SK-N-SH (cell line): ENCODE data around the gene AGAP1. TPM values are rescaled to one million over a fixed set of nuclear protein-coding genes. Genes with fewer than 3 reads are reported as not detected.

ENCODE experiments used
- CTCF ChIA-PET: fragments of 300-600, 350-600 bp; formaldehyde crosslinking; extraction: SDS; loops from one replicate; lab custom pipeline; 2021; lab: Yijun Ruan, JAX
- POLR2A ChIA-PET: fragments of 350-600 bp; sonication (Branson Sonifier 250); formaldehyde crosslinking; extraction: SDS; loops from one replicate; lab custom pipeline; 2020; ENCODE audit warnings: antibody characterized with exemption, inconsistent platforms; lab: Yijun Ruan, JAX
- DNase-seq: peaks from one replicate; pipeline ENCODE4 v3.0.0; 2012
- H2AFZ ChIP-seq: fragments of 200-600 bp; sonication (generic); 2 replicates; pipeline ENCODE4 v1.8.1; 2016; ENCODE audit warnings: antibody characterized with exemption, mild to moderate bottlenecking, low read depth
- H3F3A ChIP-seq: fragments of 200-600 bp; sonication (generic); replicated peaks from 2 replicates; pipeline ENCODE3; 2016; ENCODE audit warnings: antibody characterized with exemption, mild to moderate bottlenecking; ENCODE audit not compliant: insufficient read depth
- H3K27ac ChIP-seq, 2 experiments: fragments of 200-500 bp in 1 of 2; fragments of 200-600 bp in 1 of 2; sonication (Bioruptor generic) in 1 of 2; sonication (generic), shearing (Covaris generic) in 1 of 2; 2 replicates each; pipeline versions ENCODE4 v1.5.1 to v1.6.1; 2014 to 2016; ENCODE audit warnings: low read depth in 2 of 2, inconsistent platforms in 1 of 2, low read length in 1 of 2, mild to moderate bottlenecking in 1 of 2, mixed read lengths in 1 of 2
- H3K27me3 ChIP-seq: fragments of 200-600 bp; sonication (generic), shearing (Covaris generic); 2 replicates; pipeline ENCODE4 v1.6.1; 2016; ENCODE audit warnings: mixed run types; ENCODE audit not compliant: insufficient read depth
- H3K36me3 ChIP-seq, 2 experiments: fragments of 200-500 bp in 1 of 2; fragments of 200-600 bp in 1 of 2; sonication (Bioruptor generic) in 1 of 2; sonication (generic) in 1 of 2; replicated peaks in 1 of 2; 2 replicates each; pipeline versions ENCODE3 to v1.5.1; 2014 to 2016; ENCODE audit warnings: low read length in 1 of 2, mild to moderate bottlenecking in 1 of 2; ENCODE audit not compliant: insufficient read depth in 2 of 2, control insufficient read depth in 1 of 2
- H3K4me1 ChIP-seq, 2 experiments: fragments of 200-500 bp in 1 of 2; fragments of 200-600 bp in 1 of 2; sonication (Bioruptor generic) in 1 of 2; sonication (generic), shearing (Covaris generic) in 1 of 2; 2 replicates each; pipeline versions ENCODE4 v1.5.1 to v1.6.1; 2014 to 2016; ENCODE audit warnings: low read depth in 1 of 2, low read length in 1 of 2, mixed run types in 1 of 2; ENCODE audit not compliant: insufficient read depth in 2 of 2, control insufficient read depth in 1 of 2
- H3K4me2 ChIP-seq: fragments of 200-600 bp; sonication (generic), shearing (Covaris generic); 2 replicates; pipeline ENCODE4 v1.6.1; 2017; ENCODE audit warnings: mixed run types
- H3K4me3 ChIP-seq, 2 experiments: fragments of 200-500 bp in 1 of 2; fragments of 200-600 bp in 1 of 2; sonication (Bioruptor generic) in 1 of 2; sonication (generic), shearing (Covaris generic) in 1 of 2; 2 replicates each; pipeline versions ENCODE4 v1.5.1 to v1.8.1; 2014 to 2016; ENCODE audit warnings: low read depth in 2 of 2, inconsistent platforms in 1 of 2, low read length in 1 of 2, mild to moderate bottlenecking in 1 of 2, mixed read lengths in 1 of 2, moderate library complexity in 1 of 2
- H3K79me2 ChIP-seq: fragments of 200-600 bp; sonication (generic); 2 replicates; pipeline ENCODE4 v1.8.1; 2017; ENCODE audit warnings: mild to moderate bottlenecking; ENCODE audit not compliant: insufficient read depth
- H3K9ac ChIP-seq: fragments of 200-600 bp; sonication (generic); 2 replicates; pipeline ENCODE4 v1.6.1; 2017; ENCODE audit warnings: mixed run types
- H3K9me2 ChIP-seq: fragments of 200-600 bp; sonication (generic); 2 replicates; pipeline ENCODE4 v1.6.1; 2017; ENCODE audit warnings: mixed run types
- H3K9me3 ChIP-seq: fragments of 200-600 bp; sonication (generic); 2 replicates; pipeline ENCODE4 v1.6.1; 2017; ENCODE audit warnings: mixed run types, mild to moderate bottlenecking, moderate library complexity
- H4K20me1 ChIP-seq: fragments of 200-600 bp; sonication (generic); 2 replicates; pipeline ENCODE4 v1.6.1; 2017; ENCODE audit warnings: mild to moderate bottlenecking, mixed run types; ENCODE audit not compliant: insufficient read depth
- CHD2 ChIP-seq: fragments of 150-350 bp; IDR thresholded peaks from 2 replicates; pipeline ENCODE4 v1.6.1; 2018; ENCODE audit warnings: low read length; ENCODE audit not compliant: partially characterized antibody
- CTCF ChIP-seq: fragments of 200-600 bp; sonication (generic); IDR thresholded peaks from 2 replicates; pipeline ENCODE4 v1.6.1; 2017; ENCODE audit warnings: antibody characterized with exemption, mild to moderate bottlenecking, moderate library complexity
- EZH2phosphoT487 ChIP-seq: fragments of 200-600 bp; sonication (generic); IDR thresholded peaks from 2 replicates; pipeline ENCODE4 v1.6.1; 2017; ENCODE audit warnings: low read depth, mixed run types, mild to moderate bottlenecking, antibody characterized with exemption, moderate library complexity, borderline replicate concordance
- FOSL2 ChIP-seq: IDR thresholded peaks from 2 replicates; pipeline ENCODE4 v1.4.0; 2012; ENCODE audit warnings: low read depth, mild to moderate bottlenecking, moderate library complexity, borderline replicate concordance
- FOXM1 ChIP-seq: IDR thresholded peaks from 2 replicates; pipeline ENCODE4 v1.4.0; 2012; ENCODE audit warnings: low read depth, mild to moderate bottlenecking
- GABPA ChIP-seq: IDR thresholded peaks from 2 replicates; pipeline ENCODE4 v1.4.0; 2012; ENCODE audit warnings: low read depth, mild to moderate bottlenecking
- MEF2A ChIP-seq: IDR thresholded peaks from 2 replicates; pipeline ENCODE4 v1.4.0; 2012; ENCODE audit warnings: low read depth, borderline replicate concordance
- MXI1 ChIP-seq: IDR thresholded peaks from 2 replicates; pipeline ENCODE4 v1.6.1; 2012; ENCODE audit warnings: mild to moderate bottlenecking, low read depth, low read length, improper control_type of control experiment
- NFIC ChIP-seq: IDR thresholded peaks from 2 replicates; pipeline ENCODE4 v1.4.0; 2012; ENCODE audit warnings: borderline replicate concordance
- POLR2AphosphoS5 ChIP-seq: IDR thresholded peaks from 2 replicates; pipeline ENCODE4 v1.6.1; 2012; ENCODE audit warnings: low read depth, low read length
- RAD21 ChIP-seq: IDR thresholded peaks from 2 replicates; pipeline ENCODE4 v1.6.1; 2012; ENCODE audit warnings: mild to moderate bottlenecking, low read length
- REST ChIP-seq: IDR thresholded peaks from 2 replicates; pipeline ENCODE4 v1.6.1; 2012; ENCODE audit warnings: mild to moderate bottlenecking, low read depth, low read length, moderate library complexity
- RFX5 ChIP-seq: IDR thresholded peaks from 2 replicates; pipeline ENCODE4 v1.6.1; 2012; ENCODE audit warnings: mild to moderate bottlenecking, improper control_type of control experiment, low read length
- RXRA ChIP-seq: IDR thresholded peaks from 2 replicates; pipeline ENCODE4 v1.4.0; 2012; ENCODE audit warnings: low read depth, mild to moderate bottlenecking, borderline replicate concordance
- SMC3 ChIP-seq: IDR thresholded peaks from 2 replicates; pipeline ENCODE4 v1.6.1; 2012; ENCODE audit warnings: low read depth, low read length, improper control_type of control experiment
- TCF12 ChIP-seq: IDR thresholded peaks from 2 replicates; pipeline ENCODE4 v1.4.0; 2012
- TEAD4 ChIP-seq: IDR thresholded peaks from 2 replicates; pipeline ENCODE4 v1.4.0; 2012; ENCODE audit warnings: mild to moderate bottlenecking, borderline replicate concordance; ENCODE audit not compliant: insufficient read depth
- YY1 ChIP-seq: IDR thresholded peaks from 2 replicates; pipeline ENCODE4 v1.4.0; 2012; ENCODE audit warnings: low read depth, mild to moderate bottlenecking
- WGBS: methylation state at CpG from one replicate; pipeline ENCODE4 v1.1.6; 2017; ENCODE audit warnings: low lambda C conversion rate; 5-methylcytosine and 5-hydroxymethylcytosine counted together
- polyA plus RNA-seq, 3 experiments: library from polyadenylated mRNA; depleted of rRNA; stranded (reverse); fragments of >200 nt; gene quantifications; 2 replicates each; pipeline ENCODE4 v1.2.3, GENCODE V29; 2012
- TF ChIP-seq, protein P1 (sequence below): IDR thresholded peaks from 2 replicates; pipeline ENCODE4 v1.4.0; 2012; ENCODE audit warnings: low read depth, borderline replicate concordance
- TF ChIP-seq, protein P2 (sequence below): fragments of 150-350 bp; IDR thresholded peaks from 2 replicates; pipeline ENCODE4 v1.6.1; 2016; ENCODE audit warnings: mild to moderate bottlenecking, low read depth, low read length
- TF ChIP-seq, protein P3 (sequence below): IDR thresholded peaks from 2 replicates; pipeline ENCODE4; 2012

AGAP1 gene
- polyA plus RNA-seq, 1 of the 3 experiments (the other 2 are of a cell fraction), result 8.8 TPM

GRCh38 chr2:235697041-235697440 is 203.2 kb downstream of the AGAP1 start (continued):
- TF ChIP-seq RFX5 (no peak), RAD21 (no peak), CHD2 (no peak), CTCF (no peak), YY1 (no peak), NFIC (no peak), FOXM1 (no peak), TEAD4 (no peak), TCF12 (no peak)
- TF ChIP-seq, protein P1, sequence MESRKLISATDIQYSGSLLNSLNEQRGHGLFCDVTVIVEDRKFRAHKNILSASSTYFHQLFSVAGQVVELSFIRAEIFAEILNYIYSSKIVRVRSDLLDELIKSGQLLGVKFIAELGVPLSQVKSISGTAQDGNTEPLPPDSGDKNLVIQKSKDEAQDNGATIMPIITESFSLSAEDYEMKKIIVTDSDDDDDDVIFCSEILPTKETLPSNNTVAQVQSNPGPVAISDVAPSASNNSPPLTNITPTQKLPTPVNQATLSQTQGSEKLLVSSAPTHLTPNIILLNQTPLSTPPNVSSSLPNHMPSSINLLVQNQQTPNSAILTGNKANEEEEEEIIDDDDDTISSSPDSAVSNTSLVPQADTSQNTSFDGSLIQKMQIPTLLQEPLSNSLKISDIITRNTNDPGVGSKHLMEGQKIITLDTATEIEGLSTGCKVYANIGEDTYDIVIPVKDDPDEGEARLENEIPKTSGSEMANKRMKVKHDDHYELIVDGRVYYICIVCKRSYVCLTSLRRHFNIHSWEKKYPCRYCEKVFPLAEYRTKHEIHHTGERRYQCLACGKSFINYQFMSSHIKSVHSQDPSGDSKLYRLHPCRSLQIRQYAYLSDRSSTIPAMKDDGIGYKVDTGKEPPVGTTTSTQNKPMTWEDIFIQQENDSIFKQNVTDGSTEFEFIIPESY, result no peak
- TF ChIP-seq, protein P2, sequence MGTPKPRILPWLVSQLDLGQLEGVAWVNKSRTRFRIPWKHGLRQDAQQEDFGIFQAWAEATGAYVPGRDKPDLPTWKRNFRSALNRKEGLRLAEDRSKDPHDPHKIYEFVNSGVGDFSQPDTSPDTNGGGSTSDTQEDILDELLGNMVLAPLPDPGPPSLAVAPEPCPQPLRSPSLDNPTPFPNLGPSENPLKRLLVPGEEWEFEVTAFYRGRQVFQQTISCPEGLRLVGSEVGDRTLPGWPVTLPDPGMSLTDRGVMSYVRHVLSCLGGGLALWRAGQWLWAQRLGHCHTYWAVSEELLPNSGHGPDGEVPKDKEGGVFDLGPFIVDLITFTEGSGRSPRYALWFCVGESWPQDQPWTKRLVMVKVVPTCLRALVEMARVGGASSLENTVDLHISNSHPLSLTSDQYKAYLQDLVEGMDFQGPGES, result no peak

DNA sequence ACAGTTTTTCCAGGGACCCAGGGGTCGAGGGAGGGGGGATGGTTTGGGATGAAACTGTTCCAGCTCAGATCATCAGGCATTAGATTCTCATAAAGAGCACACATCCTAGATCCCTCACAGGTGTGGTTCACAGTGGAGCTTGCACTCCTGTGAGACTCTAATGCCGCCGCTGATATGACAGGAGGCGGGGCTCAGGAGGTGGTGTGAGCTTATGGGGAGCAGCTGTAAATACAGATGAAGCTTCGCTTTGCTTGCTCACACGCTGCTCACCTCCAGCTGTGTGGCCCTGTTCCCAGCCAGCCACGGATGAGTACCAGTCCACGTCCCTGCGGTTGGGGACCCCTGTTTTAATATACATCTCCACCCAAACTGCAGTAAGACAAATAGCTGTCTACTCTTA is 204.2 kb downstream of the AGAP1 start:
- POLR2A ChIA-PET, result no interaction called here
- TF ChIP-seq, protein P3, sequence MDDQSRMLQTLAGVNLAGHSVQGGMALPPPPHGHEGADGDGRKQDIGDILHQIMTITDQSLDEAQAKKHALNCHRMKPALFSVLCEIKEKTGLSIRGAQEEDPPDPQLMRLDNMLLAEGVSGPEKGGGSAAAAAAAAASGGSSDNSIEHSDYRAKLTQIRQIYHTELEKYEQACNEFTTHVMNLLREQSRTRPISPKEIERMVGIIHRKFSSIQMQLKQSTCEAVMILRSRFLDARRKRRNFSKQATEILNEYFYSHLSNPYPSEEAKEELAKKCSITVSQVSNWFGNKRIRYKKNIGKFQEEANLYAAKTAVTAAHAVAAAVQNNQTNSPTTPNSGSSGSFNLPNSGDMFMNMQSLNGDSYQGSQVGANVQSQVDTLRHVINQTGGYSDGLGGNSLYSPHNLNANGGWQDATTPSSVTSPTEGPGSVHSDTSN, result no peak
- TF ChIP-seq GABPA (no peak), FOSL2 (no peak), SMC3 (no peak), REST (no peak), MXI1 (no peak), TCF12 (no peak), RAD21 (no peak), RXRA (no peak), MEF2A (no peak), EZH2phosphoT487 (no peak), POLR2AphosphoS5 (no peak)
- TF ChIP-seq, all 33 proteins: peak for 0
- Histone ChIP-seq H3F3A (no peaks in the 10 kb centered on the region), H3K9ac (no peak overlapping the region), H4K20me1 (peaks cover 5% of the 10 kb centered on the region), H3K79me2 (peaks cover 19% of the 10 kb centered on the region), H3K27me3 (no peaks in the 10 kb centered on the region), H3K9me3 (no peaks in the 10 kb centered on the region), H3K4me1 (peaks cover 0 to 10% of the 10 kb centered on the region in 2 experiments; a peak in 1 of 4 replicates), H3K27ac (no peak overlapping the region), H3K36me3 (no peaks in the 10 kb centered on the region), H3K4me2 (no peak overlapping the region), H2AFZ (no peak overlapping the region), H3K4me3 (no peak overlapping the region), H3K9me2 (no peaks in the 10 kb centered on the region)
- CTCF ChIA-PET, result interaction anchor here (1.6 to 1.9 kb wide), 2 partner anchors 48 to 103 kb away, joined by 6 to 8 read pairs; no protein-coding TSS in a partner anchor
- DNase-seq, result no peak
- WGBS, result 99% methylated on average over 9 of the region's 9 CpGs
